ENCODE results near the gene MYL10. TPM values are rescaled to one million over a fixed set of nuclear protein-coding genes. Genes with fewer than 3 reads are reported as not detected.

Gene MYL10
- total RNA-seq, 1 experiment from 2014 or later = 0.30 TPM

GRCh38 chr7:101586078-101586905 lies 42.8 kb downstream of the MYL10 start:
- DNase-seq (ENCODE audit: low spot score) = no peak
- BruUV-seq (replicated peaks) = no TSS peak
- CTCF ChIA-PET = interaction anchor here (0.6 kb wide), 1 partner anchor 95 kb away, joined by 3 read pairs; no protein-coding TSS in a partner anchor

GRCh38 chr7:101582971-101583370 lies 46.1 kb downstream of the MYL10 start:
- H3K4me3 ChIP-seq (ENCODE audit: low read depth, low read length, poor library complexity, severe bottlenecking) = no peak overlapping the region
- POLR2A ChIA-PET (ENCODE audit: low non-redundant PET) = no interaction called here
- no peaks in the 10 kb centered on the region for H3K4me1 ChIP-seq (ENCODE audit: insufficient read depth, low read length, poor library complexity, severe bottlenecking)
- TF ChIP-seq, protein P1, sequence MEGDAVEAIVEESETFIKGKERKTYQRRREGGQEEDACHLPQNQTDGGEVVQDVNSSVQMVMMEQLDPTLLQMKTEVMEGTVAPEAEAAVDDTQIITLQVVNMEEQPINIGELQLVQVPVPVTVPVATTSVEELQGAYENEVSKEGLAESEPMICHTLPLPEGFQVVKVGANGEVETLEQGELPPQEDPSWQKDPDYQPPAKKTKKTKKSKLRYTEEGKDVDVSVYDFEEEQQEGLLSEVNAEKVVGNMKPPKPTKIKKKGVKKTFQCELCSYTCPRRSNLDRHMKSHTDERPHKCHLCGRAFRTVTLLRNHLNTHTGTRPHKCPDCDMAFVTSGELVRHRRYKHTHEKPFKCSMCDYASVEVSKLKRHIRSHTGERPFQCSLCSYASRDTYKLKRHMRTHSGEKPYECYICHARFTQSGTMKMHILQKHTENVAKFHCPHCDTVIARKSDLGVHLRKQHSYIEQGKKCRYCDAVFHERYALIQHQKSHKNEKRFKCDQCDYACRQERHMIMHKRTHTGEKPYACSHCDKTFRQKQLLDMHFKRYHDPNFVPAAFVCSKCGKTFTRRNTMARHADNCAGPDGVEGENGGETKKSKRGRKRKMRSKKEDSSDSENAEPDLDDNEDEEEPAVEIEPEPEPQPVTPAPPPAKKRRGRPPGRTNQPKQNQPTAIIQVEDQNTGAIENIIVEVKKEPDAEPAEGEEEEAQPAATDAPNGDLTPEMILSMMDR (conservative IDR thresholded peaks at IDR 0.05; ENCODE audit: low read depth, low read length) = no peak
- no peak for TF ChIP-seq EZH2 (IDR thresholded peaks at IDR 0.05; ENCODE audit: borderline replicate concordance, low read depth, low read length, poor library complexity, severe bottlenecking)
- H3K9me3 ChIP-seq (ENCODE audit: low read depth, low read length, poor library complexity, severe bottlenecking) = no peaks in the 10 kb centered on the region
- CTCF ChIA-PET = no interaction called here
- no TSS peak for BruUV-seq (replicated peaks)
- H3K36me3 ChIP-seq (ENCODE audit: insufficient read depth, low read length, poor library complexity, severe bottlenecking) = no peaks in the 10 kb centered on the region
- H3K27ac ChIP-seq (ENCODE audit: low read depth, low read length, poor library complexity, severe bottlenecking) = no peak overlapping the region
- intact Hi-C loops (cut with micrococcal nuclease; ENCODE audit: unreplicated experiment) = no loop called here
- H3K27me3 ChIP-seq (replicated peaks; ENCODE audit: insufficient read depth, low read depth, low read length, poor library complexity) = no peaks in the 10 kb centered on the region
- no peak for DNase-seq (ENCODE audit: low spot score)

More at GRCh38 chr7:101586078-101586905, 42.8 kb downstream of the MYL10 start:
- POLR2A ChIA-PET (ENCODE audit: low non-redundant PET) = no interaction called here
- Histone ChIP-seq H3K4me3 (ENCODE audit: low read depth, low read length, poor library complexity, severe bottlenecking) (no peak overlapping the region), H3K27me3 (replicated peaks; ENCODE audit: insufficient read depth, low read depth, low read length, poor library complexity) (no peaks in the 10 kb centered on the region), H3K36me3 (ENCODE audit: insufficient read depth, low read length, poor library complexity, severe bottlenecking) (no peaks in the 10 kb centered on the region), H3K4me1 (ENCODE audit: insufficient read depth, low read length, poor library complexity, severe bottlenecking) (peaks cover 11% of the 10 kb centered on the region), H3K9me3 (ENCODE audit: low read depth, low read length, poor library complexity, severe bottlenecking) (no peaks in the 10 kb centered on the region), H3K27ac (ENCODE audit: low read depth, low read length, poor library complexity, severe bottlenecking) (no peak overlapping the region)
- intact Hi-C loops (cut with micrococcal nuclease; ENCODE audit: unreplicated experiment) = no loop called here
- TF ChIP-seq EZH2 (IDR thresholded peaks at IDR 0.05; ENCODE audit: borderline replicate concordance, low read depth, low read length, poor library complexity, severe bottlenecking) = no peak
- TF ChIP-seq, protein P1 (conservative IDR thresholded peaks at IDR 0.05; ENCODE audit: low read depth, low read length) = no peak

GRCh38 chr7:101581891-101582290 lies 47.2 kb downstream of the MYL10 start:
- TF ChIP-seq EZH2 (IDR thresholded peaks at IDR 0.05; ENCODE audit: borderline replicate concordance, low read depth, low read length, poor library complexity, severe bottlenecking) = no peak
- TF ChIP-seq, protein P1 (conservative IDR thresholded peaks at IDR 0.05; ENCODE audit: low read depth, low read length) = no peak
- BruUV-seq (replicated peaks) = no TSS peak
- CTCF ChIA-PET = no interaction called here
- DNase-seq (ENCODE audit: low spot score) = no peak
- no peaks in the 10 kb centered on the region for H3K27me3 ChIP-seq (replicated peaks; ENCODE audit: insufficient read depth, low read depth, low read length, poor library complexity)
- no peaks in the 10 kb centered on the region for H3K4me1 ChIP-seq (ENCODE audit: insufficient read depth, low read length, poor library complexity, severe bottlenecking)
- no peak overlapping the region for H3K4me3 ChIP-seq (ENCODE audit: low read depth, low read length, poor library complexity, severe bottlenecking)
- H3K9me3 ChIP-seq (ENCODE audit: low read depth, low read length, poor library complexity, severe bottlenecking) = no peaks in the 10 kb centered on the region
- no peak overlapping the region for H3K27ac ChIP-seq (ENCODE audit: low read depth, low read length, poor library complexity, severe bottlenecking)
- no peaks in the 10 kb centered on the region for H3K36me3 ChIP-seq (ENCODE audit: insufficient read depth, low read length, poor library complexity, severe bottlenecking)
- POLR2A ChIA-PET (ENCODE audit: low non-redundant PET) = no interaction called here
- intact Hi-C loops (cut with micrococcal nuclease; ENCODE audit: unreplicated experiment) = no loop called here

All from A673 (cell line).